CD4-positive, alpha-beta T cell treated with Interleukin-1 beta for 1 hour (primary cell): ENCODE measurements around the gene GSTT2B.
"Not testable (repeated sequence)": the region's sequence is repeated elsewhere in the genome, so short reads cannot be mapped to it uniquely, and the experiment has no call there.

Source experiments
- DNase-seq, 2 donors: peaks; one replicate each; pipeline ENCODE4 v3.0.0-alpha.2; 2020 to 2022

GSTT2B gene

DNA sequence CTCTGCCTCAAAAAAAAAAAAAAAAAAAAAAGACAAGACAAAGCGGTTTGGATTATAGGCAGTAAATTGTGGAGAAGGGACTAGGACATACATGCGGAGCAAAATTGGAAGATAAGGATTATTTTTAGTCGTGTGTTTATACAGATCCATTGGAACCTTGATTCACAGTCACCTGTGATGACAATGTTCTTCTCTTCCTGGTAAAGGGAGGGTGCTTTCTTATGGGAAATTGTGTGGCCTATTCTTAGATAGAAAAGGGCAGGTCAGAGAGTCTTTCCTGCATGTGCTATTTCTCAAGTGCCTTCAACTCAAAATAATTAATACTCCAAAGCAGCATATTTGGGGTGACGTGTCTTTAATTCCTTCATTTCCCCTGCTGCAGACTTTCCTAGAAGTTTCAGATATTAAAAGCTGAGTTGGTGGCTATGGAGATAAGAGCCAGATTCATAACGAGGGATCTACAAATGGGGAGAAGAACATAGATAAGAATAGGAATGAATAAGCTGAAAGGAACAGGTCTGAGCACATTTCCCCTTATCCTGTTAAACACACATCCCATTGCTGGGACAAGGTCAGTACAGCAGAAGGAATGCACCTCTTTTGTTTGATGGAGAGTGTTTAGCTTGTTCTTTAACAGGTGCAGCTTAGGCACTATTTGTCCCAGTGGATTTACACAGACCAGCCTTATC is 22.5 kb downstream of the GSTT2B start:
- no peak for DNase-seq

DNA sequence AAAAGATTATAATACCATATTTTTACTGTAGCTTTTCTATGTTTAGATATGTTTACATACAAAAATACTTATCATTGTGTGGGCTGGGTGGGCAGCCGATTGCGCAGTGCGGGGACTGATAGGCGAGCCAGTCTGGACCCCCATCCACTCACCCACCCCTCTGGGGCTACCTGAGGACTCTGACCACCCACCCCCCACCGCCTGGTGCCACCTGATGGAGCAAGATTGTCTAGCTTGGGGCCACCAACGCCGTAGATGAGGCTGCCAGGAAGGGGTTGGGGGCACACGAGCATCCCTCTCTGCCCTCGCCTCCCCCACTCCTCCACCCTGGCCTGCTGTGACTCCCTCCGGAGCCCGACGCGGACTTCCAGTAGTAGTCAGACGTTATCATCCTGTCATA is 34.4 kb downstream of the GSTT2B start:
- DNase-seq = no peak

DNA sequence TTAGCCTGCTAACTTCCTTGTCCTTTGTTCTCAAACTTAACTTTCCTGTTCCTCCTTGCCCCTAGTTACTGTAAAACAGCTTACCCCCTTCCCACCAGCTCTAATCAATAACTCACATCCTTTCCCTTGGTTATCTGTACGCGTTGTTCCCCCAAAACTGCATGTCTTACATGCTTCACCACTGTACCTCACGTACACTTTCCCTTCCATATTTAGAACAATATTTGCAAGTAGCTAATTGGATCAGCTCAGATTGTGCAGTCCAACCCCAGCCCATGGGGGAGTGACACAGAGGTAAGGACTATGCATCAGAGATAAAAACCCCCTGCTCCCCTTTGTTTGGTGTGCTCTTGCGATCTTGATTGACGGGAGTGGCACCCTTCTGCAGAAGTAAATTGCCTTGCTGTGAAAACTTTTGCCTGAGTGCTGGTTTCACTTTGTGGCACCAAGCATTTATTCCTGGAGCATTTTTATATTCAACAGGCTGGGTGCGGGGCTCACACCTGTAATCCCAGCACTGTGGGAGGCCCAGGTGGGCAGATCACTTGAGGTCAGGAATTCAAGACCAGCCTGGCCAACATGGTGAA is 35.9 kb downstream of the GSTT2B start:
- DNase-seq = no peak

GRCh38 chr22:23922921-23923320 is 38.1 kb downstream of the GSTT2B start:
- DNase-seq = no peak

- DNase-seq = not testable (repeated sequence)
These were observed 39.3 kb downstream of the GSTT2B start for GRCh38 chr22:23921586-23922201.

DNA sequence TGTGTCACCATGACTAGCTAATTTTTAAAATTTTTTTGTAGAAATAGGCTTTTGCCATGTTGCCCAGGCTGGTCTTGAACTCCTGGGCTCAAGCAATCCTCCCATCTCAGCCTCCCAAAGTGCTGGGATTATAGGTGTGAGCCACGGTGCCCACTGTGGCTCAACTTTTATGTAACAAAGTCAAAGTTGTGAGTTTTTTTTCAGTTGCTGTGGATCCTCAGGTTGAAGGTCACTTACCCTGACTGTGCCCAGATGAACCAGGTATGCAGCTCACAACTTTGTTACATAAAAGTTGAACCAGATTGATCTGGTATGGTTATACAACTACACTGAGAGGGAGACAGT is 40.8 kb downstream of the GSTT2B start:
- not testable (repeated sequence) for DNase-seq

DNA sequence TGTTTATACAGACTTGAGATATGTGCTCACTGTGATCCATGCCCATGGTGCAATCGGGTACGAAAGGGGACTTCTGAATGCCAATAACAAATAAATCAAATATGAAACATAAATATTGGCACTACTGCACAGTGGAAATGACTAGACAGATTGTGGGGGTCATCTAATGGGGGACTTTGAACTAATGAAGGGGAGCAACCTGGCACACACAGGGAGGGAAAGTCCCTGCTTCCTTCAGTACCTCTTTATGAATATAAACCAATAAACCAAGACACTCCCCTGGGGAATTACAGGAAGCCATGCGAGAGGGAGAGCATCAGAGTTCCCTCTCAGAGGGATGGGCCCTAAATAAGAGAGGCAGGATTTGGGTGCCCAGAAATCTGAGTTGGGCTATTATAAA is 45.7 kb downstream of the GSTT2B start:
- DNase-seq = no peak

- peak; percentile 98 to 99 for DNase-seq
These were observed 47.2 kb downstream of the GSTT2B start for GRCh38 chr22:23913661-23914353.

- no peak for DNase-seq
These were observed 47.7 kb downstream of the GSTT2B start for GRCh38 chr22:23913306-23913660.

DNA sequence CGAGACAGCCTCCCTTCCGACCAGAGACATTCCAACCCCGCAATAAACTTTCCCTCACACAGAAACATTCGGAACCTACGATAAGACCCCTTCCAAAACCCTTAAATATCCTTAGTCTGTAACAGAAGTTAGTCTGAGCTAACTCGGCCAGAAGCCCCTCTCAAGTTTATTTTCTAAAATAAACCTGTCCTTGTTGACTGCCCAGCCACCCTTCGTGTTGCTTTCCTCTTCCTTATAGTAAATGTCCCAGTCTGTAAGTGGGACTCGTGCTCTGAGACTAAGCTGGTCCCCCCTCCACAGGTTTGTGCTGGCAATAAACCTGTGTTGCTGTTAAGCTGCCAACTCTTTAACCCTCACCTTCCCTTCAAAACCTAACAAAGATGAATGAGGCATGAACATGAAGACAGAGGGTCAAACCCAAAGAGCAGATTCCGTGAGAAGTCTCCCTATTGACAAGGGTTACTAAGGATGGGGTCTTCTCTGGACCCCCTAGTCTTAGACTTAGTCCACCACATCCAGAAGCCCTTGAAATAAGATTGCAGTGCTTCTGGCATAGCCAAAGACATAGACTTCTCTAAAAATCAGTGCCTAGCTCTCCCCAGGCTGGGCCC is 48.6 kb downstream of the GSTT2B start:
- no peak for DNase-seq

- no peak for DNase-seq
These were observed 49.5 kb downstream of the GSTT2B start for GRCh38 chr22:23911318-23911980.

GRCh38 chr22:23910496-23911190 is 50.4 kb downstream of the GSTT2B start:
- DNase-seq = no peak

GRCh38 chr22:23909296-23909898 is 51.6 kb downstream of the GSTT2B start:
- no peak for DNase-seq

DNA sequence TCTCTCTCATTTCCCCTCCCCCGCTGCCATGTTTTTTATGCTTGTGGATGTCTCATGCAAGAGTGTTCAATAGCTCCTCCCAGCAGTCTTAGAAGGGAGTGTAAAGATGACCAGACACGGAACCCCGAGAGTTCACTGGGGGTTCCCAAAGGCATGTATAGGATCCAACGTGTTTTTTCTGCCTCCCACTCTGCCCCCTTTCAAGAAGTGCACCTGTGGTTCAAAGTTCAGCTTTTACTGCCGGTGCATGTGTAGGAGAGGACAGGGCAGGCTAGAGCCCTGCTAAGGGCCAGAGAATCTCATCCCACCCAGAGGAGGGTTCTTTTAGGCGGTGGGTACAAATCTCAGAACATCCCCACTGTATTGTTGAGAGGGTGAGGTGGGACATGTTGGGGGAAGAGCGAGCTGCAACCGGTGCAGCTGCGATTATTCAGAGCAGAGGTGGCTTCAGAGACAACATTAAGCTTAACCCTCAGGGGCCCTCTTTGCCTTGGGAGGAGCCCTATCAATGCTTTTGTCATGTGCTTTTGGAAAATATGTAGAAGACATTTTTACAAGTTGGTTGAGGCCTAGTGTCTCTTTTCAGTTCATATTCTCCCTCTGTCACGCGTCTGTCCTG is 52.3 kb downstream of the GSTT2B start:
- no peak for DNase-seq

DNA sequence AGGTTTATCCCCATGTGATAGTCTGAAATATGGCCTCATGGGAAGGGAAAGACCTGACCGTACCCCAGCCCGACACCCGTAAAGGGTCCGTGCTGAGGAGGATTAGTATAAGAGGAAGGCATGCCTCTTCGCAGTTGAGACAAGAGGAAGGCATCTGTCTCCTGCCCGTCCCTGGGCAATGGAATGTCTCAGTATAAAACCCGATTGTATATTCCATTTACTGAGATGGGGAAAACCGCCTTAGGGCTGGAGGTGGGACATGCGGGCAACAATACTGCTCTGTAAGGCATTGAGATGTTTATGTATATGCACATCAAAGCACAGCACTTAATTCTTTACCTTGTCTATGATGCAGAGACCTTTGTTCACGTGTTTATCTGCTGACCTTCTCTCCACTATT is 53.6 kb downstream of the GSTT2B start:
- DNase-seq = not testable (repeated sequence)
